Fibroblast of villous mesenchyme (primary cell): ENCODE results near the gene TRAPPC2L. TPM values are rescaled to one million over a fixed set of nuclear protein-coding genes. Genes with fewer than 3 reads are reported as not detected.
A peak's percentile ranks its signal among the peaks of the same experiment; 100 is the strongest.

ENCODE experiments used
- DNase-seq: peaks from one replicate; pipeline ENCODE4 v3.0.0-alpha.2; 2010; ENCODE audit warnings: low read depth
- H3K4me3 ChIP-seq: 2 replicates; pipeline ENCODE4 v1.5.1; 2011; ENCODE audit warnings: low read depth, mild to moderate bottlenecking, low read length
- CTCF ChIP-seq: IDR thresholded peaks from 2 replicates; pipeline ENCODE4 v1.5.1; 2012; ENCODE audit warnings: low read depth, mild to moderate bottlenecking, low read length; ENCODE audit not compliant: insufficient read depth
- total RNA-seq: library from RNA; depleted of rRNA; stranded (reverse); fragments of >200 nt; gene quantifications from 2 replicates; pipeline ENCODE4 v1.2.3, GENCODE V29; 2012

The TRAPPC2L gene
- total RNA-seq, 1 donor = 34.5 TPM

- no peak for DNase-seq
- peak; percentile 62 for TF ChIP-seq CTCF
- no peak overlapping the region for H3K4me3 ChIP-seq
These were observed 40.9 kb upstream of the TRAPPC2L start for GRCh38 chr16:88815901-88816589.

GRCh38 chr16:88816736-88817535 lies 40.0 kb upstream of the TRAPPC2L start:
- no peak for DNase-seq
- H3K4me3 ChIP-seq = no peak overlapping the region
- TF ChIP-seq CTCF = no peak

GRCh38 chr16:88817785-88818574 lies 38.9 kb upstream of the TRAPPC2L start:
- no peak for TF ChIP-seq CTCF
- H3K4me3 ChIP-seq = no peak overlapping the region
- DNase-seq = no peak

GRCh38 chr16:88818575-88818874 lies 38.4 kb upstream of the TRAPPC2L start:
- no peak overlapping the region for H3K4me3 ChIP-seq
- TF ChIP-seq CTCF = no peak
- no peak for DNase-seq

- no peak for DNase-seq
- no peak for TF ChIP-seq CTCF
These were observed 37.8 kb upstream of the TRAPPC2L start for GRCh38 chr16:88819126-88819525.

GRCh38 chr16:88820385-88821025 lies 36.4 kb upstream of the TRAPPC2L start:
- H3K4me3 ChIP-seq = no peak overlapping the region
- no peak for DNase-seq
- no peak for TF ChIP-seq CTCF

More at GRCh38 chr16:88819126-88819525, 37.8 kb upstream of the TRAPPC2L start:
- H3K4me3 ChIP-seq = no peak overlapping the region
